ENCODE data around the gene SLC25A22.

- TF ChIP-seq CTCF (IDR thresholded peaks at IDR 0.05): no peak
- TF ChIP-seq EP300 (IDR thresholded peaks at IDR 0.05): no peak
- TF ChIP-seq POLR2A (IDR thresholded peaks at IDR 0.05): no peak
These were observed 43.9 kb upstream of the SLC25A22 start for GRCh38 chr11:841981-842369.
